IPS-20b (cell line): ENCODE measurements around the gene KLHDC2.
"Not testable (repeated sequence)": the region's sequence is repeated elsewhere in the genome, so short reads cannot be mapped to it uniquely, and the experiment has no call there.

Source experiments
- H3K27ac ChIP-seq: one replicate; pipeline ENCODE4 v1.5.1; 2013; ENCODE audit warnings: low read length
- H3K27me3 ChIP-seq: 2 replicates; pipeline ENCODE4 v1.6.1; 2013; ENCODE audit warnings: mild to moderate bottlenecking, low read length, inconsistent platforms; ENCODE audit not compliant: insufficient read depth
- H3K36me3 ChIP-seq: 2 replicates; pipeline ENCODE4 v1.6.1; 2013; ENCODE audit warnings: low read depth, mild to moderate bottlenecking, inconsistent platforms, low read length, moderate library complexity; ENCODE audit not compliant: insufficient read depth
- H3K4me1 ChIP-seq: 2 replicates; pipeline ENCODE4 v1.6.1; 2013; ENCODE audit warnings: mild to moderate bottlenecking, control low read depth, inconsistent platforms, low read length, moderate library complexity; ENCODE audit not compliant: insufficient read depth
- H3K4me3 ChIP-seq: 2 replicates; pipeline ENCODE4 v1.5.1; 2013; ENCODE audit warnings: mild to moderate bottlenecking, low read length, inconsistent platforms
- H3K9ac ChIP-seq: 2 replicates; pipeline ENCODE4 v1.6.1; 2013; ENCODE audit warnings: low read depth, mild to moderate bottlenecking, inconsistent platforms, low read length, moderate library complexity
- H3K9me3 ChIP-seq: 2 replicates; pipeline ENCODE4 v1.6.1; 2013; ENCODE audit warnings: mild to moderate bottlenecking, low read depth, low read length, inconsistent platforms; ENCODE audit not compliant: insufficient read depth

Gene KLHDC2

DNA sequence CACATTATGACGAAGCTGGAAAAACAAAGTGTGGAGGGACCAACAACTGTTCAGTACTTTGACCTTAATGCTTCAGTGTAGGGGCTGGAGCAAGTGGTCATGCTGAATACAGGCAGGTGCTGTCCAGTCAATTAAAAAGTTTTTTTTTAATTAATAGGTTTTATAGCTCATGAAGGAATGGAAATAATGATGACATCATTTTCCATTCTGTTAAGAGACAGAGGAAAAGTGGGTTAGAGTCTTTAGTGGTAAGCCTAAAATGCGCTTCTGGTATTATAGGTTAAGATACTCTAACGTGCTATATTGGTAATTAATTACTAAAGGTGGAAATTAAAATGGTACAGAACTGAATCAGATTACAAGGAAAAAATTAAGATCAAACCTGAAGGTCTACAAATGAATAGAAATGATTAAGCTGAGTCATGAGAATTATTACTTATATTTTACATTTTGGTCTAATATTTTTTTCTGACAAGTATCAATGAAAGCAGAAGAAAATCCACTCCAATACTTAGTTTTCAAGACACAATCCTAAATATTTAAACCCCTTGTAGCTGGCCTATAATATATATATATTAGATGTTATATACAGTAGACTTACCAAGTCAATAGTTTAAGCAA lies 15.6 kb downstream of the KLHDC2 start:
- H3K27me3 ChIP-seq = no peaks in the 10 kb centered on the region
- H3K4me3 ChIP-seq = no peak overlapping the region
- H3K27ac ChIP-seq = no peak overlapping the region
- H3K4me1 ChIP-seq = no peaks in the 10 kb centered on the region
- no peaks in the 10 kb centered on the region for H3K9me3 ChIP-seq
- H3K9ac ChIP-seq = no peak overlapping the region
- H3K36me3 ChIP-seq = peaks cover 98% of the 10 kb centered on the region

DNA sequence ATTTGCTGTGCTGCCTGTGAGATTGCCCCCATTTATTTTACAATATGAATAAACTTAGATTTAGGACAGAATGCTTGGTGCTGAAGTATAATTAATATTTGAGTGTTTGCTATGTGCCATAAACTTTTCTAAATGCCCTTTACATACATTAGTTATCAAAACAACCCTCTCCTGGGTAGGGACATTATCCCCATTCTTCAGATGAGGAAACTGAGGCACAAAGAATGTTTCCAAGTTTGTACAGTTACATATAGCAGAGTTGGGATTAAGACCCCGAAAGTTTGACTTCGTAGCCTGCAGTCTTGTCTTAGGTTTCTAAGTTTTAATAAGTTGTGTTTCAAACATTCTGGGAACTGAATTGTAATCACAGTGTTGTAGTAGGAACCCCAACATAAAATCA lies 18.4 kb downstream of the KLHDC2 start:
- Histone ChIP-seq H3K36me3 (peaks cover 99% of the 10 kb centered on the region), H3K27me3 (no peaks in the 10 kb centered on the region), H3K9me3 (no peaks in the 10 kb centered on the region), H3K9ac (no peak overlapping the region), H3K27ac (no peak overlapping the region), H3K4me1 (no peaks in the 10 kb centered on the region), H3K4me3 (no peak overlapping the region)

- H3K27me3 ChIP-seq = no peaks in the 10 kb centered on the region
These were observed 24.7 kb downstream of the KLHDC2 start for GRCh38 chr14:49792618-49793017.

DNA sequence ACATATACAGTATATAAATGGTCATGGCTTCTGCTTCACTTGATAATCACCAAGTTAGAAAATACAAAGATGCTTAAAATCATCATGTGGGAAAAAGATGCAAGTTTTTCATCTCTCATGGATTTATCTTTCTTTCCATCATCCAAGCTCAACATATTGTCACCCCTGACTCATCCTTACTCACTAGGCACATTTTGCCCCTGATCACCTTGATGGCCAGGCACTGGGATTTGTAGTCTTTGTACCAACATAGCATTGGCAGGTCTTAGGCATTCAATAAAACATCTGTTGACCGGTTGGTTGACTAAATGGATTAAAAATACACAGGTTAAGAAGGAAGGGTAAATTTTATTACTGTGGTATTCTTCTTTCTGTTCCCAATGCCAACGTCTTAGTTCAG lies 28.1 kb downstream of the KLHDC2 start:
- Histone ChIP-seq H3K27ac (no peak overlapping the region), H3K4me3 (no peak overlapping the region), H3K27me3 (no peaks in the 10 kb centered on the region), H3K9ac (no peak overlapping the region), H3K4me1 (no peaks in the 10 kb centered on the region), H3K9me3 (no peaks in the 10 kb centered on the region), H3K36me3 (peaks cover 95% of the 10 kb centered on the region)

More at GRCh38 chr14:49792618-49793017, 24.7 kb downstream of the KLHDC2 start:
- Histone ChIP-seq H3K4me3 (no peak overlapping the region), H3K9me3 (no peaks in the 10 kb centered on the region), H3K4me1 (no peaks in the 10 kb centered on the region), H3K36me3 (peaks cover 97% of the 10 kb centered on the region), H3K9ac (no peak overlapping the region), H3K27ac (no peak overlapping the region)

DNA sequence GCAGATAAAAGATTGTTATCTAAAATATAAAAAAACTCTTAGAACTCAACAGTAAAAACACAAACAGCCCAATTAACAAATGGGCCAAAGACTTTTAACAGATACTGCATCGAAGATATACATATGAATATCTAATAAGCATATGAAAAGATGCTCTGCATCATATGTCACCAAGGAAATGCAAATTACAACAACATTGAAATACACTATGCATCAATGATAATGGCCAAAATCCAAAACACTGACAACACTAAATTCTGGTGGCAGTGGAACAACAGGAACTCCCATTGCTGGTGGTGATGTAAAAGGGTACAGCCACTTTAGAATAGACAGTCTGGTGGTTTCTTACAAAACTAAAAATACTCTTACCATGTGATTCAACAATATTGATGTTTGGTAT lies 40.8 kb downstream of the KLHDC2 start:
- Histone ChIP-seq H3K9ac (no peak overlapping the region), H3K27ac (no peak overlapping the region), H3K4me1 (peaks cover 9% of the 10 kb centered on the region; the same call in 1 of the 2 replicates), H3K27me3 (no peaks in the 10 kb centered on the region), H3K4me3 (no peak overlapping the region), H3K36me3 (peaks cover 90% of the 10 kb centered on the region), H3K9me3 (no peaks in the 10 kb centered on the region)

DNA sequence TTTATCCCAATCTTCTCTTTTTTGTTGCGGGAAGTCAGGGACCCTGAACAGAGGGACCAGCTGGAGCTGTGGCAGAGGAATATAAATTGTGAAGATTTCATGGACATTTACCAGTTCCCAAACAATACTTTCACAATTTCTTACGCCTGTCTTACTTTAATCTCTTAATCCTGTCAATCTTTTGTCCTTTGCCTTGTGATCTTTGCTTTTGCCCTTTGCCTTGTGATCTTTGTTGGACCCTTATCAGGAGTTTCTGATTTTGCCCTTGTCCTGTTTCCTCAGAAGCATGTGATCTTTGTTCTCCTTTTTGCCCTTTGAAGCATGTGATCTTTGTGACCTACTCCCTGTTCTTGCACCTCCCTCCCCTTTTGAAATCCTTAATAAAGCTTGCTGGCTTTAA lies 48.2 kb downstream of the KLHDC2 start:
- H3K36me3 ChIP-seq = peaks cover 86% of the 10 kb centered on the region
- H3K27ac ChIP-seq, H3K9me3 ChIP-seq: not testable (repeated sequence)

GRCh38 chr14:49816844-49817243 lies 48.9 kb downstream of the KLHDC2 start:
- Histone ChIP-seq H3K27ac (no peak overlapping the region), H3K9ac (no peak overlapping the region), H3K36me3 (peaks cover 78% of the 10 kb centered on the region), H3K27me3 (no peaks in the 10 kb centered on the region), H3K9me3 (no peaks in the 10 kb centered on the region), H3K4me1 (no peaks in the 10 kb centered on the region), H3K4me3 (no peak overlapping the region)

More for the DNA sequence above, 48.2 kb downstream of the KLHDC2 start:
- not testable (repeated sequence) for H3K4me3 ChIP-seq, H3K27me3 ChIP-seq, H3K4me1 ChIP-seq, H3K9ac ChIP-seq

- H3K4me1 ChIP-seq = no peaks in the 10 kb centered on the region
- H3K4me3 ChIP-seq = no peak overlapping the region
- no peaks in the 10 kb centered on the region for H3K27me3 ChIP-seq
- peaks cover 73% of the 10 kb centered on the region for H3K36me3 ChIP-seq
- H3K9me3 ChIP-seq = no peaks in the 10 kb centered on the region
- H3K9ac ChIP-seq = no peak overlapping the region
- H3K27ac ChIP-seq = no peak overlapping the region
These were observed 52.2 kb downstream of the KLHDC2 start for GRCh38 chr14:49820176-49820575.

GRCh38 chr14:49828640-49829039 lies 60.7 kb downstream of the KLHDC2 start:
- Histone ChIP-seq H3K4me1 (no peaks in the 10 kb centered on the region), H3K36me3 (peaks cover 98% of the 10 kb centered on the region), H3K9me3 (no peaks in the 10 kb centered on the region), H3K27me3 (no peaks in the 10 kb centered on the region), H3K27ac (no peak overlapping the region), H3K9ac (no peak overlapping the region), H3K4me3 (no peak overlapping the region)
